ENCODE measurements around the gene ZBTB11. TPM values are rescaled to one million over a fixed set of nuclear protein-coding genes. Genes with fewer than 3 reads are reported as not detected.

ZBTB11 gene
- total RNA-seq, 1 donor from 2014 or later = 14.7 TPM

DNA sequence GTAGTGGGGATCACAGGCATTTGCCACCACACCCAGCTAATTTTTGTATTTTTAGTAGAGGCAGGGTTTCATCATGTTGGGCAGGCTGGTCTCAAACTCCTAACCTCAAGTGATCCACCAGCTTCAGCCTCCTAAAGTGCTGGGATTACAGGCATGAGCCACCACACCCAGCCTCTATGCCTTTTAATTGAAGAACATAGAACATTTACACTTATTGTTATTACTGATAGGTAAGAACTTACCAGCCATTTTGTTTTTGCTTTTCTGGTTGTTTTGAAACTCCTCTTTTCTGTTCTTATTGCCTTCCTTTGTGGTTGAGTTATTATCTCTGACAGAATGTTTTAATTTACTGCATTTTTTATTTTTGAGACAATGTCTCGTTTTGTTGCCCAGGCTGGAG, 73.7 kb downstream of the ZBTB11 start:
- no peak for DNase-seq (ENCODE audit: low spot score)
- Mint-ChIP-seq H3K36me3 (ENCODE audit: low read depth) (peaks cover 5% of the 10 kb centered on the region), H3K27ac (ENCODE audit: unreplicated experiment) (no peak overlapping the region)

DNA sequence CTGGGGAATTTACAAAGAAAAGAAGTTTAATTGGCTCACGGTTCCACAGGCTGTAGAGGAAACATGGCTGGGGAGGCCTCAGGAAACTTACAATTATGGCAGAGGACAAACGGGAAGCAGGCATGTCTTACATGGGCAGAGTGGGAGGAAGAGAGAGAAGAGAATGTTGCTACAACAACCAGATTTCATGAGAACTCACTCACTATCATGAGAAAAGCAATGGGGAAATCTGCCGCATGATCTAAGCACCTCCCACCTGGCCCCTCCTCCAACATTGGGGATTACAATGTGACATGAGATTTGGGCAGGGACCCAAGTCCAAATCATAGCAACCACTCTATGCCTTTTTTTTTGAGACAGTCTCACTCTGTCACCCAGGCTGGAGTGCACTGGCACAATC, 74.2 kb downstream of the ZBTB11 start:
- Mint-ChIP-seq H3K4me3 (ENCODE audit: unreplicated experiment) (no peak overlapping the region), H3K36me3 (ENCODE audit: low read depth) (peaks cover 5% of the 10 kb centered on the region), H3K27ac (ENCODE audit: unreplicated experiment) (no peak overlapping the region), H3K27me3 (ENCODE audit: low read depth) (no peaks in the 10 kb centered on the region), H3K4me1 (ENCODE audit: low read depth) (no peaks in the 10 kb centered on the region), H3K9me3 (ENCODE audit: low read depth) (peaks cover 3% of the 10 kb centered on the region)
- no peak for DNase-seq (ENCODE audit: low spot score)
- TF ChIP-seq, protein P1, sequence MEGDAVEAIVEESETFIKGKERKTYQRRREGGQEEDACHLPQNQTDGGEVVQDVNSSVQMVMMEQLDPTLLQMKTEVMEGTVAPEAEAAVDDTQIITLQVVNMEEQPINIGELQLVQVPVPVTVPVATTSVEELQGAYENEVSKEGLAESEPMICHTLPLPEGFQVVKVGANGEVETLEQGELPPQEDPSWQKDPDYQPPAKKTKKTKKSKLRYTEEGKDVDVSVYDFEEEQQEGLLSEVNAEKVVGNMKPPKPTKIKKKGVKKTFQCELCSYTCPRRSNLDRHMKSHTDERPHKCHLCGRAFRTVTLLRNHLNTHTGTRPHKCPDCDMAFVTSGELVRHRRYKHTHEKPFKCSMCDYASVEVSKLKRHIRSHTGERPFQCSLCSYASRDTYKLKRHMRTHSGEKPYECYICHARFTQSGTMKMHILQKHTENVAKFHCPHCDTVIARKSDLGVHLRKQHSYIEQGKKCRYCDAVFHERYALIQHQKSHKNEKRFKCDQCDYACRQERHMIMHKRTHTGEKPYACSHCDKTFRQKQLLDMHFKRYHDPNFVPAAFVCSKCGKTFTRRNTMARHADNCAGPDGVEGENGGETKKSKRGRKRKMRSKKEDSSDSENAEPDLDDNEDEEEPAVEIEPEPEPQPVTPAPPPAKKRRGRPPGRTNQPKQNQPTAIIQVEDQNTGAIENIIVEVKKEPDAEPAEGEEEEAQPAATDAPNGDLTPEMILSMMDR (IDR thresholded peaks at IDR 0.05) = no peak

More for the DNA sequence above, 73.7 kb downstream of the ZBTB11 start:
- Mint-ChIP-seq H3K9me3 (ENCODE audit: low read depth) (peaks cover 3% of the 10 kb centered on the region), H3K4me3 (ENCODE audit: unreplicated experiment) (no peak overlapping the region), H3K4me1 (ENCODE audit: low read depth) (no peaks in the 10 kb centered on the region), H3K27me3 (ENCODE audit: low read depth) (no peaks in the 10 kb centered on the region)
- TF ChIP-seq, protein P1 (IDR thresholded peaks at IDR 0.05) = no peak

Other genes with a start within 250 kb of the ZBTB11 start
- 15.7 to 20.6 TPM (median 17.2 TPM) in 3 replicates for gene SENP7, start 163.9 kb downstream of the ZBTB11 start, total RNA-seq
- gene TRMT10C, start 115.3 kb downstream of the ZBTB11 start, total RNA-seq = 12.8 to 17.6 TPM (median 17.0 TPM) in 3 replicates
- gene PCNP, start 103.0 kb downstream of the ZBTB11 start, total RNA-seq = 128 to 145 TPM (median 139 TPM) in 3 replicates
- 649 to 687 TPM (median 652 TPM) in 3 replicates for gene RPL24, start 9.6 kb upstream of the ZBTB11 start, total RNA-seq
- 8.5 to 13.7 TPM (median 11.8 TPM) in 3 replicates for gene CEP97, start 47.5 kb upstream of the ZBTB11 start, total RNA-seq
- 20.3 to 27.1 TPM (median 20.4 TPM) in 3 replicates for gene NXPE3, start 102.1 kb upstream of the ZBTB11 start, total RNA-seq
- 17.6 to 22.8 TPM (median 18.9 TPM) in 3 replicates for gene NFKBIZ, start 172.4 kb upstream of the ZBTB11 start, total RNA-seq